ENCODE results near the gene STK39. TPM values are rescaled to one million over a fixed set of nuclear protein-coding genes. Genes with fewer than 3 reads are reported as not detected.

The STK39 gene
- total RNA-seq, 1 experiment from 2014 or later: 13.8 TPM

DNA sequence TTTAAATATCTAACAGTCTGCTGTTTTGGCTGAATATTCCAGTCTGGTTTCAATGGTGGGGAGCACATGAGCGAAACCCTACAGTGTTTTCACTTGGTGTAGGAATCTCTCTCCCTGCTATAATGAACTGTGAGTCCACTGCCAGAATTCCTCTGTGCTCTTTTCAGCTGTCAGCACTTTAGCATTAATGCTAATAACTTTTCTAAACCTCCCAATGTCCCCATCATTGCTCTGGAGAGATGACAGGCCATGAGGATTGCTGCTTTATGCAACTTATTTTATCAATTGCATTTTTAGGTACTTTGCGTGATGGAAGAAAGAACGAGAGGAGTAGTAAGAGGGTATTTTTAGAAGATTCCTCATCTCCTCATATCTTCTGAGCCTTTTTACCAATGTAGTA is 25.3 kb downstream of the STK39 start:
- BruUV-seq (replicated peaks): no TSS peak
- no peak overlapping the region for H3K4me3 Mint-ChIP-seq (ENCODE audit: unreplicated experiment)
- CTCF ChIA-PET: no interaction called here

DNA sequence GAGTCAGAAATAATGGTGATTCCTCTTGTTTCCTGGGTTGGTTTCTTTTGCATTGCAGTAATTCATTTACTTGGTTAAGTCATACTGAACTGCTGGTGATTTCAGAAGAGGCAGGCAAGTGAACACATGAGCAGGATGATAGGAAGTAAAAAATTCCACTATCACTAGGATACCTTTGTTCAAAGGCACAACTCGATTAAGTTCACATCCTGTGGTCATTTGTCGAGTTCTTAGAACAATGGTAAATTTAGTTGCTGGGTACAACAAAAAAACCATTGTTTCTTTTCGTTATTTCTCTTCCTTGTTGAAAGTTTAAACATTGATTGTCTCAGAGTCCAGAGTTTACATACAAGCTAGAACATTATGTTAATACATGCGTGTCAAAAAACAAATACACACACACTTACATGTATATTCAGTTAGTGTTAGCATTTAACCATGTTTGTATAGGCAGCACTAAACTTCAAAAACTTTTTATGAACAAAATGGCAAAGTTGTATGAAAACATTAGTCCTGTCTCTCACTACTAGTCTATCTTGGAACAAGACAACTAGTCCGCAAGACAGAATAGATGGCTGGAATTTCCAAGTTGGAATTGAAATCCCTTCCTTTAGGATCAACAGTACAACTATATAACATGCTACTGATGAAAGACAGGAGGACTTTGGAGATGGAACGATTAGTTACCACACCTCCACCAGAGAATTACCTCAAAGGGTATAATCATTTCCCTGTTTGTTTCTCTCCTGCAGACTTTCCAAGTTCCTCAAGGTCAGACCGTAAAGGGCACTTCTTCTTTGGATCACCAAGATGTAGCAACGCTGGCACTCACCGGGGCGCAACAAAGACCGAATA is 26.2 kb downstream of the STK39 start:
- intact Hi-C loops (cut with micrococcal nuclease): no loop called here
- DNase-seq (ENCODE audit: unreplicated experiment): no peak
- H3K9me3 Mint-ChIP-seq (ENCODE audit: unreplicated experiment): no peaks in the 10 kb centered on the region
- ChIA-PET CTCF (no interaction called here), POLR2A (no interaction called here)
- no peak overlapping the region for H3K27ac Mint-ChIP-seq (ENCODE audit: low read depth, unreplicated experiment)
- no peaks in the 10 kb centered on the region for H3K36me3 Mint-ChIP-seq (ENCODE audit: insufficient read depth, unreplicated experiment)
- H3K27me3 Mint-ChIP-seq (ENCODE audit: insufficient read depth, unreplicated experiment): no peaks in the 10 kb centered on the region
- peaks cover 6% of the 10 kb centered on the region for H3K4me1 Mint-ChIP-seq (ENCODE audit: insufficient read depth, unreplicated experiment)
- BruUV-seq (replicated peaks): no TSS peak
- no peak overlapping the region for H3K4me3 Mint-ChIP-seq (ENCODE audit: unreplicated experiment)
- TF ChIP-seq, protein P1, sequence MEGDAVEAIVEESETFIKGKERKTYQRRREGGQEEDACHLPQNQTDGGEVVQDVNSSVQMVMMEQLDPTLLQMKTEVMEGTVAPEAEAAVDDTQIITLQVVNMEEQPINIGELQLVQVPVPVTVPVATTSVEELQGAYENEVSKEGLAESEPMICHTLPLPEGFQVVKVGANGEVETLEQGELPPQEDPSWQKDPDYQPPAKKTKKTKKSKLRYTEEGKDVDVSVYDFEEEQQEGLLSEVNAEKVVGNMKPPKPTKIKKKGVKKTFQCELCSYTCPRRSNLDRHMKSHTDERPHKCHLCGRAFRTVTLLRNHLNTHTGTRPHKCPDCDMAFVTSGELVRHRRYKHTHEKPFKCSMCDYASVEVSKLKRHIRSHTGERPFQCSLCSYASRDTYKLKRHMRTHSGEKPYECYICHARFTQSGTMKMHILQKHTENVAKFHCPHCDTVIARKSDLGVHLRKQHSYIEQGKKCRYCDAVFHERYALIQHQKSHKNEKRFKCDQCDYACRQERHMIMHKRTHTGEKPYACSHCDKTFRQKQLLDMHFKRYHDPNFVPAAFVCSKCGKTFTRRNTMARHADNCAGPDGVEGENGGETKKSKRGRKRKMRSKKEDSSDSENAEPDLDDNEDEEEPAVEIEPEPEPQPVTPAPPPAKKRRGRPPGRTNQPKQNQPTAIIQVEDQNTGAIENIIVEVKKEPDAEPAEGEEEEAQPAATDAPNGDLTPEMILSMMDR (IDR thresholded peaks at IDR 0.05; ENCODE audit: unreplicated experiment): no peak

More for the DNA sequence above, 25.3 kb downstream of the STK39 start:
- Mint-ChIP-seq H3K9me3 (ENCODE audit: unreplicated experiment) (no peaks in the 10 kb centered on the region), H3K27me3 (ENCODE audit: insufficient read depth, unreplicated experiment) (no peaks in the 10 kb centered on the region), H3K36me3 (ENCODE audit: insufficient read depth, unreplicated experiment) (no peaks in the 10 kb centered on the region), H3K27ac (ENCODE audit: low read depth, unreplicated experiment) (no peak overlapping the region), H3K4me1 (ENCODE audit: insufficient read depth, unreplicated experiment) (peaks cover 6% of the 10 kb centered on the region)
- DNase-seq (ENCODE audit: unreplicated experiment): no peak
- POLR2A ChIA-PET: no interaction called here
- intact Hi-C loops (cut with micrococcal nuclease): no loop called here
- TF ChIP-seq, protein P1 (IDR thresholded peaks at IDR 0.05; ENCODE audit: unreplicated experiment): no peak

DNA sequence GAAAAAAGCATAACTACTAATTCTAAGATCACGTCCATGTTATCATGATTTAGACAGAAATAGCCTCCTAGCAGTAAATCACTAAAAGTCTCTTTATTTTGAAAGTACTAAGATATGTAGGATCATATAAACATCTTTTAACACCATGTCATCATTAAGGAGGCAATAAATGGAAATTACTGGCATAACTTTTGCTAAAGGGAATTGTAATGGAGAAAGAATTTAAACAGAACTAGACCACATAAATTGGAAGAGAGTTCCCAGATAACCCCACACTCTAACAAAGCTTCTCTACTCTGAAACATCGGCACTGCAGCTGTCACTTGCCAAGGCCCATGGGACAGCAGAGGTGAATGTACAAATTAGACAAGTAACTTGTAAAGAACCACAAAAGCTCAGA is 29.5 kb downstream of the STK39 start:
- CTCF ChIA-PET: no interaction called here
- no peaks in the 10 kb centered on the region for H3K9me3 Mint-ChIP-seq (ENCODE audit: unreplicated experiment)
- POLR2A ChIA-PET: no interaction called here
- BruUV-seq (replicated peaks): no TSS peak
- H3K36me3 Mint-ChIP-seq (ENCODE audit: insufficient read depth, unreplicated experiment): peaks cover 6% of the 10 kb centered on the region
- TF ChIP-seq, protein P1 (IDR thresholded peaks at IDR 0.05; ENCODE audit: unreplicated experiment): no peak
- DNase-seq (ENCODE audit: unreplicated experiment): no peak
- peaks cover 6% of the 10 kb centered on the region for H3K4me1 Mint-ChIP-seq (ENCODE audit: insufficient read depth, unreplicated experiment)
- no peaks in the 10 kb centered on the region for H3K27me3 Mint-ChIP-seq (ENCODE audit: insufficient read depth, unreplicated experiment)
- no peak overlapping the region for H3K27ac Mint-ChIP-seq (ENCODE audit: low read depth, unreplicated experiment)
- intact Hi-C loops (cut with micrococcal nuclease): no loop called here
- H3K4me3 Mint-ChIP-seq (ENCODE audit: unreplicated experiment): no peak overlapping the region

DNA sequence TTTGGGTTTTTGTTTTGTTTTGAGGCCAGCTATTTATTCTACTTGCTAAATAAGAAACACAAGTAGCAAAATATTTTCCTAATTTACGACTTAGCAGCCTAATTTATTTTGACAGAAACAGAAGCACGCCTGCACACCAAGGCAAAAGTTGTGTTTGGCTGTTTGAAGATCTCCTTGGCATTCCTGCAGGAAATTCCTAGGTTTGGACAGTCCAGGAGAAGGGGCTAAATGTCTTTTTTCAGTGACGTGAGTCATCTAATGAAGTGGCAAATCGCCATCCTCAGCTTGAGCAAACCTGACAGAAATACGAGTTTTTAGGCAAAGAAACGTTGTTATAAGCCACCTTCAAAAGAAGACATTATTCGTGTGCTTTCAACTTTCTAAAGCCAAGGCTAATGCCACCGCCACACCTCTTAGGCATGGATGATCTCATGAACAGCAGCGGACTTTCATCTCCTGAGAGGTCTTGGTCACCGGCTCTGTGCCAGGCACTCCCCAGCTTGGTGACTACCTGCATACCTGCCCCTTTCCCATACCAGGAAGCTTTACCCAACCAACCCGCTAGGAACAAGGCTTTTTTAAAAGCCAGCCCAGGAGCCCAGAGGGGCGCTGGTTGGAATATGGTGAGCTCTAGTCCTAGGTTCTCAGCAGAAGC is 30.9 kb downstream of the STK39 start:
- intact Hi-C loops (cut with micrococcal nuclease): no loop called here
- H3K27ac Mint-ChIP-seq (ENCODE audit: low read depth, unreplicated experiment): no peak overlapping the region
- ChIA-PET CTCF (interaction anchor here (1.8 kb wide), 1 partner anchor 30 kb away, joined by 5 read pairs; the partner anchor contains the start of gene STK39), POLR2A (interaction anchor here (0.6 kb wide), 1 partner anchor 23 kb away, joined by 3 read pairs; no protein-coding TSS in a partner anchor)
- H3K36me3 Mint-ChIP-seq (ENCODE audit: insufficient read depth, unreplicated experiment): peaks cover 10% of the 10 kb centered on the region
- H3K9me3 Mint-ChIP-seq (ENCODE audit: unreplicated experiment): no peaks in the 10 kb centered on the region
- TF ChIP-seq, protein P1 (IDR thresholded peaks at IDR 0.05; ENCODE audit: unreplicated experiment): no peak
- no peaks in the 10 kb centered on the region for H3K27me3 Mint-ChIP-seq (ENCODE audit: insufficient read depth, unreplicated experiment)
- no peak overlapping the region for H3K4me3 Mint-ChIP-seq (ENCODE audit: unreplicated experiment)
- H3K4me1 Mint-ChIP-seq (ENCODE audit: insufficient read depth, unreplicated experiment): peaks cover 8% of the 10 kb centered on the region
- BruUV-seq (replicated peaks): no TSS peak
- peak; percentile 29 for DNase-seq (ENCODE audit: unreplicated experiment)

Measured in MCF 10A (cell line).